ENCODE data around the gene CPLX1. TPM values are rescaled to one million over a fixed set of nuclear protein-coding genes. Genes with fewer than 3 reads are reported as not detected.

Gene CPLX1
- total RNA-seq, 2 donors from 2014 or later, result 0.85 to 1.2 TPM

- no peak for ATAC-seq (ENCODE audit: insufficient number of reproducible peaks, low FRiP score, low read depth)
- Histone ChIP-seq H3K4me3 (no peak overlapping the region), H3K9me3 (no peaks in the 10 kb centered on the region), H3K36me3 (peaks cover 22% of the 10 kb centered on the region), H3K27ac (no peak overlapping the region), H3K4me1 (ENCODE audit: control insufficient read depth in 1 of 2, low read depth in 2 of 2) (no peaks in the 10 kb centered on the region), H3K27me3 (replicated peaks; ENCODE audit: insufficient read depth) (no peaks in the 10 kb centered on the region)
- no peak for DNase-seq (ENCODE audit: low spot score)
- no peak for TF ChIP-seq CTCF (IDR thresholded peaks at IDR 0.05)
Observed at GRCh38 chr4:849478-850175, 23.7 kb upstream of the CPLX1 start.

- Histone ChIP-seq H3K4me1 (ENCODE audit: control insufficient read depth in 1 of 2, low read depth in 2 of 2) (no peaks in the 10 kb centered on the region), H3K4me3 (no peak overlapping the region), H3K9me3 (no peaks in the 10 kb centered on the region), H3K27ac (no peak overlapping the region), H3K36me3 (peaks cover 22% of the 10 kb centered on the region), H3K27me3 (replicated peaks; ENCODE audit: insufficient read depth) (no peaks in the 10 kb centered on the region)
- no peak for DNase-seq (ENCODE audit: low spot score)
- no peak for ATAC-seq (ENCODE audit: insufficient number of reproducible peaks, low FRiP score, low read depth)
- TF ChIP-seq CTCF (IDR thresholded peaks at IDR 0.05), result no peak
Observed at GRCh38 chr4:848803-849477, 23.0 kb upstream of the CPLX1 start.

- DNase-seq (ENCODE audit: low spot score) (no peak), ATAC-seq (ENCODE audit: insufficient number of reproducible peaks, low FRiP score, low read depth) (no peak)
- no peaks in the 10 kb centered on the region for H3K27me3 ChIP-seq (replicated peaks; ENCODE audit: insufficient read depth)
- TF ChIP-seq CTCF (IDR thresholded peaks at IDR 0.05), result no peak
- no peak overlapping the region for H3K27ac ChIP-seq
- no peak overlapping the region for H3K4me3 ChIP-seq
- H3K36me3 ChIP-seq, result peaks cover 21% of the 10 kb centered on the region
- no peaks in the 10 kb centered on the region for H3K4me1 ChIP-seq (ENCODE audit: control insufficient read depth in 1 of 2, low read depth in 2 of 2)
- H3K9me3 ChIP-seq, result no peaks in the 10 kb centered on the region
Observed at GRCh38 chr4:848307-848691, 22.4 kb upstream of the CPLX1 start.

- Histone ChIP-seq H3K4me3 (no peak overlapping the region), H3K4me1 (ENCODE audit: control insufficient read depth in 1 of 2, low read depth in 2 of 2) (no peaks in the 10 kb centered on the region), H3K36me3 (peaks cover 9% of the 10 kb centered on the region), H3K9me3 (no peaks in the 10 kb centered on the region), H3K27me3 (replicated peaks; ENCODE audit: insufficient read depth) (no peaks in the 10 kb centered on the region), H3K27ac (no peak overlapping the region)
- ATAC-seq (ENCODE audit: insufficient number of reproducible peaks, low FRiP score, low read depth), result no peak
- no peak for DNase-seq (ENCODE audit: low spot score)
- TF ChIP-seq CTCF (IDR thresholded peaks at IDR 0.05), result no peak
Observed at GRCh38 chr4:845836-846251, 19.9 kb upstream of the CPLX1 start.

GRCh38 chr4:845233-845835 is 19.4 kb upstream of the CPLX1 start:
- no peak overlapping the region for H3K27ac ChIP-seq
- H3K9me3 ChIP-seq, result no peaks in the 10 kb centered on the region
- DNase-seq (ENCODE audit: low spot score) (no peak), ATAC-seq (ENCODE audit: insufficient number of reproducible peaks, low FRiP score, low read depth) (no peak)
- no peaks in the 10 kb centered on the region for H3K27me3 ChIP-seq (replicated peaks; ENCODE audit: insufficient read depth)
- TF ChIP-seq CTCF (IDR thresholded peaks at IDR 0.05), result no peak
- H3K4me3 ChIP-seq, result no peak overlapping the region
- no peaks in the 10 kb centered on the region for H3K4me1 ChIP-seq (ENCODE audit: control insufficient read depth in 1 of 2, low read depth in 2 of 2)
- H3K36me3 ChIP-seq, result peaks cover 9% of the 10 kb centered on the region
